HL-60 (cell line): ENCODE measurements around the gene NME3.

Experiments
- DNase-seq, 2 experiments: peaks; one replicate each; pipeline ENCODE4 v3.0.0-alpha.2; 2010 to 2020; ENCODE audit warnings: low read depth in 1 of 2, low spot score in 1 of 2
- H3K27ac ChIP-seq: fragments of 250-450 bp; sonication (Bioruptor Pico); replicated peaks from 2 replicates; pipeline ENCODE4 v1.5.1; 2020; ENCODE audit warnings: mild to moderate bottlenecking, moderate library complexity
- H3K27me3 ChIP-seq: fragments of 250-450 bp; sonication (Bioruptor Pico); 2 replicates; pipeline ENCODE4 v1.5.1; 2021; ENCODE audit warnings: mild to moderate bottlenecking, moderate library complexity; ENCODE audit not compliant: insufficient read depth, poor library complexity, severe bottlenecking
- H3K4me3 ChIP-seq: replicated peaks from 2 replicates; pipeline ENCODE4 v1.5.1; 2011; ENCODE audit warnings: mild to moderate bottlenecking, control low read depth, low read length; ENCODE audit not compliant: insufficient read depth
- GABPA ChIP-seq: IDR thresholded peaks from 2 replicates; pipeline ENCODE4 v1.6.1; 2012; ENCODE audit warnings: low read depth
- POLR2AphosphoS5 ChIP-seq: IDR thresholded peaks from 2 replicates; pipeline ENCODE4 v1.6.1; 2012; ENCODE audit warnings: low read depth
- SPI1 ChIP-seq: IDR thresholded peaks from 2 replicates; pipeline ENCODE4 v1.6.1; 2012; ENCODE audit warnings: low read depth, mild to moderate bottlenecking, borderline replicate concordance
- TF ChIP-seq, protein P1 (sequence below): IDR thresholded peaks from 2 replicates; pipeline ENCODE4 v1.6.1; 2012; ENCODE audit warnings: low read depth; ENCODE audit not compliant: insufficient replicate concordance
- TF ChIP-seq, protein P2 (sequence below): IDR thresholded peaks from one replicate; pipeline ENCODE4 v1.5.1; 2011; ENCODE audit warnings: low read length, control low read depth, inconsistent platforms; ENCODE audit not compliant: insufficient read depth

NME3 gene

DNA sequence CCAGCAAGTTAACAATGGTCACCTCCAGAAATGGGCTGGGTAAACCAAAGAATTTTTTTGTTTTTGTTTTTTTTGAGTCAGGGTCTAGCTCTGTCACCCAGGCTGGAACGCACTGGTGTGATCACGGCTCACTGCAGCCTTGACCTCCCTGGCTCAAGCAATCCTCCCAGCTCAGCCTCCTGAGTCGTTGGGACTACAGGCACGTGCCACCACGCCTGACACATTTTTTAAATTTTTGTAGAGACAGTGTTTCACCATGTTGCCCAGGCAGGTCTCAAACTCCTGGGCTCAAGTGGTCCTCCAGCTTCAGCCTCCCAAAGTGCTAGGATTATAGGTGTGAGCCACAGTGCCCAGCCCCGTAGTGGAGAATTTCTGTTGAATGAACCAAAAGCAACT is 9.3 kb upstream of the NME3 start:
- H3K27ac ChIP-seq, result no peak overlapping the region
- no peak for TF ChIP-seq POLR2AphosphoS5
- no peak for TF ChIP-seq GABPA
- TF ChIP-seq, protein P1, sequence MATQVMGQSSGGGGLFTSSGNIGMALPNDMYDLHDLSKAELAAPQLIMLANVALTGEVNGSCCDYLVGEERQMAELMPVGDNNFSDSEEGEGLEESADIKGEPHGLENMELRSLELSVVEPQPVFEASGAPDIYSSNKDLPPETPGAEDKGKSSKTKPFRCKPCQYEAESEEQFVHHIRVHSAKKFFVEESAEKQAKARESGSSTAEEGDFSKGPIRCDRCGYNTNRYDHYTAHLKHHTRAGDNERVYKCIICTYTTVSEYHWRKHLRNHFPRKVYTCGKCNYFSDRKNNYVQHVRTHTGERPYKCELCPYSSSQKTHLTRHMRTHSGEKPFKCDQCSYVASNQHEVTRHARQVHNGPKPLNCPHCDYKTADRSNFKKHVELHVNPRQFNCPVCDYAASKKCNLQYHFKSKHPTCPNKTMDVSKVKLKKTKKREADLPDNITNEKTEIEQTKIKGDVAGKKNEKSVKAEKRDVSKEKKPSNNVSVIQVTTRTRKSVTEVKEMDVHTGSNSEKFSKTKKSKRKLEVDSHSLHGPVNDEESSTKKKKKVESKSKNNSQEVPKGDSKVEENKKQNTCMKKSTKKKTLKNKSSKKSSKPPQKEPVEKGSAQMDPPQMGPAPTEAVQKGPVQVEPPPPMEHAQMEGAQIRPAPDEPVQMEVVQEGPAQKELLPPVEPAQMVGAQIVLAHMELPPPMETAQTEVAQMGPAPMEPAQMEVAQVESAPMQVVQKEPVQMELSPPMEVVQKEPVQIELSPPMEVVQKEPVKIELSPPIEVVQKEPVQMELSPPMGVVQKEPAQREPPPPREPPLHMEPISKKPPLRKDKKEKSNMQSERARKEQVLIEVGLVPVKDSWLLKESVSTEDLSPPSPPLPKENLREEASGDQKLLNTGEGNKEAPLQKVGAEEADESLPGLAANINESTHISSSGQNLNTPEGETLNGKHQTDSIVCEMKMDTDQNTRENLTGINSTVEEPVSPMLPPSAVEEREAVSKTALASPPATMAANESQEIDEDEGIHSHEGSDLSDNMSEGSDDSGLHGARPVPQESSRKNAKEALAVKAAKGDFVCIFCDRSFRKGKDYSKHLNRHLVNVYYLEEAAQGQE, result no peak
- no peak for TF ChIP-seq SPI1
- TF ChIP-seq, protein P2, sequence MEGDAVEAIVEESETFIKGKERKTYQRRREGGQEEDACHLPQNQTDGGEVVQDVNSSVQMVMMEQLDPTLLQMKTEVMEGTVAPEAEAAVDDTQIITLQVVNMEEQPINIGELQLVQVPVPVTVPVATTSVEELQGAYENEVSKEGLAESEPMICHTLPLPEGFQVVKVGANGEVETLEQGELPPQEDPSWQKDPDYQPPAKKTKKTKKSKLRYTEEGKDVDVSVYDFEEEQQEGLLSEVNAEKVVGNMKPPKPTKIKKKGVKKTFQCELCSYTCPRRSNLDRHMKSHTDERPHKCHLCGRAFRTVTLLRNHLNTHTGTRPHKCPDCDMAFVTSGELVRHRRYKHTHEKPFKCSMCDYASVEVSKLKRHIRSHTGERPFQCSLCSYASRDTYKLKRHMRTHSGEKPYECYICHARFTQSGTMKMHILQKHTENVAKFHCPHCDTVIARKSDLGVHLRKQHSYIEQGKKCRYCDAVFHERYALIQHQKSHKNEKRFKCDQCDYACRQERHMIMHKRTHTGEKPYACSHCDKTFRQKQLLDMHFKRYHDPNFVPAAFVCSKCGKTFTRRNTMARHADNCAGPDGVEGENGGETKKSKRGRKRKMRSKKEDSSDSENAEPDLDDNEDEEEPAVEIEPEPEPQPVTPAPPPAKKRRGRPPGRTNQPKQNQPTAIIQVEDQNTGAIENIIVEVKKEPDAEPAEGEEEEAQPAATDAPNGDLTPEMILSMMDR, result no peak
- H3K27me3 ChIP-seq, result no peaks in the 10 kb centered on the region
- no peak for DNase-seq
- no peak overlapping the region for H3K4me3 ChIP-seq

DNA sequence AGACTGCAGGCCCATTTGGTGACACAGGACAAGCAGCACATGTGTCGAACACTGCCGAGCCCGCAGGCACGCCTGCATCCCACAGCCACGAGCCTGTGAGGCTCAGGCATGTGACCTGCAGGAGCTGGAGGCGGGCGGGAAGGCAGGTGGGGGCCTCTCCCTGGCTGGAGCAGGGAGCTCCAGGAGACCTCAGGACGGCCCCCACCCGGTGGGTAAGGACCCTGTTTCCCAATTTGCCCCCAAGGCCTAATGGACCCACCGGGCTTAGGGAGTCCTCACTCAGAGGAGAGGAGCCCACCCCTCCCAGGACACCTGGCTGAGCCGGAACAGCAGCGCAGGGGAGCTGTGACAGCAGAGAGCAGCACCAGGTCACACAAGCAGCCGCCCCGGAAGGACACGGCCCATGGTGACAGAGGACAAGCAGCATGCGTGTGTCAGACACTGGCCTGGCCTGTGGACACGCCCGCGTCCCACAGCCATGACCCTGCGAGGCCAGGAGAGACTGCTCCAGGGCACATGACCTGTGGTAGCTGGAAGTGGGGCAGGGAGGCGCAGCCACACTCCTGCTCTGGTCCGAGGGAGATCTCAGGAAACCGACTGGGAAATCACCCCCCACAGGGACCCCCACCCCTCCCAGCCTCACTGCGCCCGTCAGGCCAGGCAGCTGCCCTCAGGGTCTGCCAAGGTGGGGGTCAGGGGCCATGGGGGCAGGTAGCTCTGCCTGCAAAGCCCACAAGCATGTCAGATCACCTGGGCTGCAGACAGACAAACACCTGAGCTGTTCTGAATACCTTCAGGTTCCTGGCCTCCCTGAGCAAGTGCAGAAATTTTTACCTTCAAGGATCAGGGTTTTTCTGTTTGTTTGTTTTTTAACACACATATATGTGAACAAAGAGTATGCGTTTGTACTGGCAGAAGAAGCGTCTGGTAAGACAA is 8.7 kb upstream of the NME3 start:
- TF ChIP-seq POLR2AphosphoS5, result peak; percentile 67; the same call in 1 of the 2 replicates
- TF ChIP-seq, protein P1, result no peak
- no peak overlapping the region for H3K4me3 ChIP-seq
- H3K27me3 ChIP-seq, result no peaks in the 10 kb centered on the region
- H3K27ac ChIP-seq, result no peak overlapping the region
- no peak for DNase-seq

DNA sequence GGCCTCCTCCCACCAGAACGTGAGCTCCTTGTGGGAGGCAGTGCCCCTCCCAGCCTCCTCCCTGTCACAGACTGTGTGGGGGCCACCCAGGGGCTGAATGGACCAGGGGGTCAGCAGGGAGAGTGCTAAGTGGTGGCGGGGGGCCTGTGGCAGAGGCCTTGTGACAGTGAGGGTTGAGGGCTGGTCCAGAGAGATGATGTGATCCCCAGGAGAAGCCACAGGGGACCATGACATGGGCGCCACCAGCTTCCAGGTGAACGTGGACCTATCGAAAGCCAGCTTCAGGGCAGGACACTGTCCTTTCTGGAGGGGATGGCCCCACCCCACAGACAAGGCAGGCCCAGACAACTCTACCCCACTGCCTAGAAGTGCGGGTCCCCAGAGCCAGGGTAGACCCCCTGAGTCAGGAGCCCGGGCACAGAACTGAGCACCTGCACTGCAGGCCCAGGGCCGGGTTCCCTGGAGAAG is 7.9 kb upstream of the NME3 start:
- Histone ChIP-seq H3K27ac (no peak overlapping the region), H3K4me3 (no peak overlapping the region), H3K27me3 (no peaks in the 10 kb centered on the region)
- peak; percentile 5; the same call in 1 of the 2 replicates for TF ChIP-seq POLR2AphosphoS5
- TF ChIP-seq, protein P1, result no peak
- DNase-seq, result no peak
